Duodenal mucosa (tissue), 2 donors: ENCODE results near the gene CCDC116.
A peak's percentile ranks its signal among the peaks of the same experiment; 100 is the strongest.
"Not testable (repeated sequence)": the region's sequence is repeated elsewhere in the genome, so short reads cannot be mapped to it uniquely, and the experiment has no call there.

Source experiments
- H3K27ac ChIP-seq: one replicate; pipeline ENCODE4 v1.7.0; 2013; ENCODE audit warnings: low read depth, low read length
- H3K27me3 ChIP-seq, 2 donors: one replicate each; pipeline ENCODE4 v1.7.0; 2013; ENCODE audit warnings: low read length in 2 of 2, control low read depth in 1 of 2; ENCODE audit not compliant: insufficient read depth in 2 of 2, control insufficient read depth in 1 of 2
- H3K36me3 ChIP-seq, 2 donors: one replicate each; pipeline ENCODE4 v1.7.0; 2013; ENCODE audit warnings: low read length in 2 of 2, control low read depth in 1 of 2; ENCODE audit not compliant: insufficient read depth in 2 of 2, control insufficient read depth in 1 of 2
- H3K4me1 ChIP-seq, 2 donors: one replicate each; pipeline ENCODE4 v1.7.0; 2013; ENCODE audit warnings: low read length in 2 of 2, control low read depth in 1 of 2; ENCODE audit not compliant: insufficient read depth in 2 of 2, control insufficient read depth in 1 of 2
- H3K4me3 ChIP-seq, 2 donors: one replicate each; pipeline ENCODE4 v1.7.0; 2013; ENCODE audit warnings: low read length in 2 of 2, low read depth in 1 of 2
- H3K9ac ChIP-seq, 2 donors: one replicate each; pipeline ENCODE4 v1.7.0; 2013; ENCODE audit warnings: low read length in 2 of 2, low read depth in 1 of 2
- H3K9me3 ChIP-seq, 2 donors: one replicate each; pipeline ENCODE4 v1.7.0; 2013; ENCODE audit warnings: low read length in 2 of 2, control low read depth in 1 of 2; ENCODE audit not compliant: control insufficient read depth in 1 of 2

The CCDC116 gene

DNA sequence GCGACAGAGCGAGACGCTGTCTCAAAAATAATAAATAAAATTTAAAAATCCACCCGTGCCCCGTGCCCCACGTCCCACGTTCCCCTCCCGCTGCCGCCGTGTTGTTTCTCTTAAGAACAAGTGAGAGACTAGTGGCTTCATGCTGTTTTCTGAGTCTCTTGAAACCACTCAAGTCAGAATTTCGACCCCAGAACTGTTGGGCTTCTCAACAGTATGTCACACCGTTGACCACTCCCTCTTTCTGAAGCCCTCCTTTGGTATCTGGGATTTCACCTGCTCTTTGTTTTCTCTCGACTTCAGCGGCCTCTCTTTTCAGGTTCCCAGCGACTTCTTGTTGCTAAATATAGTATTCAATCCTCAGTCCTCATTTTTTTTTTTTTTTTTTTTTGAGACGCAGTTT is 34.2 kb downstream of the CCDC116 start:
- H3K27me3 ChIP-seq, result no peaks in the 10 kb centered on the region
- H3K4me1 ChIP-seq, result peaks cover 7 to 9% of the 10 kb centered on the region in 2 donors
- H3K4me3 ChIP-seq, result peak overlapping the region; percentile 80 to 93
- H3K36me3 ChIP-seq, result peaks cover 10 to 18% of the 10 kb centered on the region in 2 donors
- H3K9me3 ChIP-seq, result no peaks in the 10 kb centered on the region
- no peak overlapping the region for H3K27ac ChIP-seq
- peak overlapping the region in 1 of 2 donors; percentile 69 for H3K9ac ChIP-seq

DNA sequence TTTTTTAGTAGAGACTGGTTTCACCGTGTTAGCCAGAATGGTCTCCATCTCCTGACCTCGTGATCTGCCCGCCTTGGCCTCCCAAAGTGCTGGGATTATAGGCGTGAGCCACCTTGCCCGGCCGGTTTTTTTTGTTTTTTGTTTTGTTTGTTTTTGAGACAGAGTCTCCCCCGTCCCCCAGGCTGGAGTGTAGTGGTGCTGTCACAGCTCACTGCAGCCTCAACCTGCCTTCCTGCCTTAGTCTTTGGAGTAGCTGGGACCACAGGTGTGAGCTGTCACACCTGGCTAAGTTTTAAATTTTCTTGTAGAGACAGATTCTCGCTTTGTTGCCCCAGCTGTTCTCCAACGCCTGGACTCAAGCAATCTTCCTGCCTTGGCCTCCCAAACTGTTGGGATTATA is 36.5 kb downstream of the CCDC116 start:
- no peak overlapping the region for H3K9ac ChIP-seq
- no peak overlapping the region for H3K27ac ChIP-seq
- no peaks in the 10 kb centered on the region for H3K9me3 ChIP-seq
- peaks cover 26 to 40% of the 10 kb centered on the region in 2 donors for H3K36me3 ChIP-seq
- H3K4me3 ChIP-seq, result no peak overlapping the region
- peaks cover 7 to 9% of the 10 kb centered on the region in 2 donors for H3K4me1 ChIP-seq
- H3K27me3 ChIP-seq, result no peaks in the 10 kb centered on the region

DNA sequence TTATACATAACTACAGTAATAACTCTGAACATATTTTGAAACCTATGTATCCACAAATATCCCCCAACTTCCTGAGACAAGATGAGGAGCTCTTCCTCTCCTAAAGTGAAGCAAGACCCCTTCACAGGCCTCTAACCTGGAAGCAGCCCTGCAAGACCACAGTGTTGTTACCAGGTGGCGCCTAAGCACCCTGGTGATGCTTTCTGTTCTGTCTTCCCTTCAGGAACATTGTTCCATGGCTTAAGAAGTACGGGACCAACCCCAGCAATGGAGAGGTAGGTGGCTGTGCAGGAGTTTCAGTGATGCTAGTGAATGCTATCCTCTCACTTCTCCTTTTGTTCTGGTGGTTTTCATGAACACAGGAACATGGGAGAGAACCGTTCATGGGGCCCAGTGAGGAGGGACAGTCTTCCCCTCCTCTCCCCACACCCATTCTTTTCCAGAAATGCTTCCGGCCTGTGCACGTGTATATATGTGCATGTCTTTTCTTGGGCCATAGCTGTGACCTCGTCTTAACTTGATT is 39.6 kb downstream of the CCDC116 start:
- peaks cover 0 to 2% of the 10 kb centered on the region in 2 donors for H3K4me1 ChIP-seq
- no peaks in the 10 kb centered on the region for H3K9me3 ChIP-seq
- no peak overlapping the region for H3K27ac ChIP-seq
- no peak overlapping the region for H3K9ac ChIP-seq
- H3K36me3 ChIP-seq, result peaks cover 39 to 59% of the 10 kb centered on the region in 2 donors
- no peaks in the 10 kb centered on the region for H3K27me3 ChIP-seq
- H3K4me3 ChIP-seq, result no peak overlapping the region

DNA sequence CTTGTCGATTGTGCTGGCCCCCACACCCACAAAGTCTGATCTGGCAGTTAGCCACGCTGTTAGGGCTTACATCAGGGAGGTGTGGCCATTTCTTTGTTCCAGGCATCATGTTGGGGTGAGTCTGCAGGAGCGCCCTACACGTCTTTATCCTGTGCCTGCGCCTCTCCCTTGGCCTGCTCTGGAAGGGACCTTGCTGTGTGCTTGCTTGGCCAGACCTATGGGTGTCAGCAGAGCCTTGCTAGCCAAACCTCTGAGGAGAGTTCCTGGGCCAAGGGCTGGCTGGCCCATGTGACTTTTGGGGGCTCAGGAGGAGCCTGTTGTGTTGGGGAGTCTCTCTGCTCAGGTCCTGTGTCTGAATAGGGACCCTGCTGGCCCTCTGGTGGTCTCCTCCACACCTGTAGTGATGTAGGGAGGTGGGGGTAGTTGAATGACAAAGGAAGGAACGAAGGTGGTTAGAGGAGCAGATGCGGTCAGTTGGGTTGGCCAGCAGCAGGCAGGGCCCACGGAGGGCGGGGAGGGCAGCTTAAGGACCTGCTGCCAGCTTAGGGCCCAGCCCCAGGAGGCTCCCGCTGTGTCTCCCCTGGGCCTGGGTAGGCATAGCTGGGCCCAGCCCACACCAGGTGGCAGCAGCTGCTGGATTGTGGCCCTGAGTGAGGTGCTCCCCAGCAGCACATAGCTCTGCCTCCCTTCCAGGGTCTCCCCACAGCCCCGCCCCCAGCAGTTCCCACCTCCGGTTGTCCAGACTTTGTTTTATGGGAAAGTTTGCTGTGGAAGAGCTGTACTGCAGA is 41.2 kb downstream of the CCDC116 start:
- Histone ChIP-seq H3K27ac (no peak overlapping the region), H3K36me3 (peaks cover 39 to 66% of the 10 kb centered on the region in 2 donors), H3K27me3 (no peaks in the 10 kb centered on the region)

DNA sequence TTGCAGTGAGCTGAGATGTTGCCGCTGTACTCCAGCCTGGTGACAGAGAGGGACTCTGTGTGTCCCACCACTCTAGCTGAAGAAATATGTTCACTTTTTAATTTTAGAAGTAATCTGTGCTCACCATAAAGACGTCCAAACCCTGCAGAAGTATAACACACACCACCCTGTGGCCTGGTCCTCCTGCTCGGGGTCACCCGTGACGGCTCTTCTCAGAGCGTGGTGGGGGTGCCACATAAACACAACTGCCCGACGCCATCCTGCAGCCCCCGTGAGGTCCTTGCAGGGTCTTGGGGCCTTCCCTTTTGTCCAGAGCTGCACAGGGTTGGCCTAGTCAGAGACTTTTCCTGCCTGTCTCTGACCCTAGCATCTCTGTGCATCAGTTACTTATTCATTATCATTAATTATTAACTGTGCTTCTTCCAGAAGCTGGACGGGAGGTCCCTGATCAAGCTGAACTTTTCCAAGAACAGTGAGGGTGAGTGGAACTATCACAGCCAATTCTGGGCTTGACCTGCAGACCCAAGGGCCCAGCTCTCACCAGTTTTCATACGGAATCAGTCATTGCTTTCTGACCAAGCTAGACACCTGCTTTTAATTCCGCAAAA is 42.2 kb downstream of the CCDC116 start:
- Histone ChIP-seq H3K9ac (no peak overlapping the region), H3K36me3 (peaks cover 39 to 63% of the 10 kb centered on the region in 2 donors), H3K27ac (no peak overlapping the region), H3K4me1 (no peaks in the 10 kb centered on the region), H3K4me3 (no peak overlapping the region), H3K9me3 (no peaks in the 10 kb centered on the region), H3K27me3 (no peaks in the 10 kb centered on the region)

More for the DNA sequence above, 41.2 kb downstream of the CCDC116 start:
- Histone ChIP-seq H3K9me3 (no peaks in the 10 kb centered on the region), H3K4me3 (no peak overlapping the region), H3K9ac (no peak overlapping the region), H3K4me1 (no peaks in the 10 kb centered on the region)

DNA sequence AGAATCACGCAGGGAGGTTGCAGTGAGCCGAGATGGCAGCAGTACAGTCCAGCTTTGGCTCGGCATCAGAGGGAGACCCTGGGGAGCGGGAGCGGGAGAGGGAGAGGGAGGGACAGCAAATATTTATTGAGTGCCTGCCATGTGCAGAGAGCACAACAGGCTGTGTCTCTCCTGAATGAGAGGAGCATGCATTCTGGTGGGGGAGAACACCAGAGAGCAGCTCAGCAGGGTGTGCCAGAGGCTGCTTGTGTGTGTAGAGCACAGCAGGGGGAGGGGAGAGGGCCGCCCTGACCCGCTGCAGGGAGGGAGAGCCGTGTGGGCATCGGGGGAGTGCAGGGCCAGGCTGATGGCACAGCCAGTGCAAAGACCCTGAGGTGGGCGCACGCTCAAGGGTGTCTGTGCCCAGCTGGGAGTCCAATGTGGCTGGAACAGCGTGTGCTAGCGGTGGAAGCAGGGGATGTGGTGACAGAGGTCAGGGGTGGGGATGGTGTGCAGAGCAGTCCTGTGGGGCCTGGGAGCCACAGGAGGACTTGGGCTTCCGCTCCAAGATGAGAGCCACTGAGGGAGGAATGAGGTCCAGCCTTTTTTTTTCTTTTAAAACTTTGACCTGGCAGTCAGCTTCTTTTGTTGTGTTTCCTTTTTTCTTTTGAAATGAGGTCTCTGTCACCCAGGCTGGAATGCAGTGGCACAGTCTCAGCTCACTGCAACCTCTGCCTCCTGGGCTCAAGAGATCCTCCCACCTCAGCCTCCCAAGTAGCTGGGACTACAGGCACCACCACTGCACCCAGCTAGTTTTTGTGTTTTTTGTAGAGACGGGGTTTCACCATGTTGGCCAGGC is 45.3 kb downstream of the CCDC116 start:
- Histone ChIP-seq H3K27ac (no peak overlapping the region), H3K36me3 (peaks cover 27 to 58% of the 10 kb centered on the region in 2 donors), H3K4me3 (no peak overlapping the region), H3K9ac (no peak overlapping the region), H3K4me1 (no peaks in the 10 kb centered on the region), H3K27me3 (no peaks in the 10 kb centered on the region), H3K9me3 (no peaks in the 10 kb centered on the region)

DNA sequence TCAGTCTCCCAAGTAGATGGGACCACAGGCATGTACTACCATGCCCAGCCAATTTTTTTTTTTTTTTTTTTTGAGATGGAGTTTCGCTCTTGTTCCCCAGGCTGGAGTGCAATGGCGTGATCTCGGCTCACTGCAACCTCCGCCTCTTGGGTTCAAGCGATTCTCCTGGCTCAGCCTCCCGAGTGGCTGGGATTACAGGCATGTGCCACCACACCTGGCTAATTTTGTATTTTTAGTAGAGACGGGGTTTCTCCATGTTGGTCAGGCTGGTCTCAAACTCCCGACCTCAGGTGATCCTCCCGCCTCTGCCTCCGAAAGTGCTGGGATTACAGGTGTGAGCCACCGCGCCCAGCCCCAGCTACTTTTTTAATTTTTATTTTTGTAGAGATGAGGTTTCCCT is 46.3 kb downstream of the CCDC116 start:
- H3K36me3 ChIP-seq, result peaks cover 28 to 58% of the 10 kb centered on the region in 2 donors
- H3K9ac ChIP-seq, H3K4me1 ChIP-seq, H3K4me3 ChIP-seq, H3K9me3 ChIP-seq, H3K27me3 ChIP-seq, H3K27ac ChIP-seq: not testable (repeated sequence)

DNA sequence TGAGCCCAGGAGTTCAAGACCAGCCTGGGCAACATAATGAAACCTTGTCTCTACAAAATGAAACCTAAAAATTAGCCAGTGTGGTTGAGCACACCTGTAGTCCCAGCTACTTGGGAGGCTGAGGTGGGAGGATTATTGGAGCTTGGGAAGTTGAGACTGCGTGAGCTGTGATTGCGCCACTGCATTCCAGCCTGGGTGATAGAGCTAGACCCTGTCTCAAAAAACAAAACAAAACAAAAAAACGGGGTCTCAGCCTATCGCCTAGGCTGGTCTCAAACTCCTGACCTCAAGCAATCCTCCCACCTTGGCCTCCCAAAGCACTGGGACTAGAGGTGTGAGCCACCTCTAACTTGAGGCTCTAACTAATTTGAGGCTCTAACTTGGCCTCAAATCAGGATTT is 46.8 kb downstream of the CCDC116 start:
- Histone ChIP-seq H3K4me3 (no peak overlapping the region), H3K36me3 (peaks cover 28 to 53% of the 10 kb centered on the region in 2 donors), H3K9me3 (no peaks in the 10 kb centered on the region), H3K27ac (no peak overlapping the region), H3K4me1 (no peaks in the 10 kb centered on the region), H3K27me3 (no peaks in the 10 kb centered on the region), H3K9ac (no peak overlapping the region)

DNA sequence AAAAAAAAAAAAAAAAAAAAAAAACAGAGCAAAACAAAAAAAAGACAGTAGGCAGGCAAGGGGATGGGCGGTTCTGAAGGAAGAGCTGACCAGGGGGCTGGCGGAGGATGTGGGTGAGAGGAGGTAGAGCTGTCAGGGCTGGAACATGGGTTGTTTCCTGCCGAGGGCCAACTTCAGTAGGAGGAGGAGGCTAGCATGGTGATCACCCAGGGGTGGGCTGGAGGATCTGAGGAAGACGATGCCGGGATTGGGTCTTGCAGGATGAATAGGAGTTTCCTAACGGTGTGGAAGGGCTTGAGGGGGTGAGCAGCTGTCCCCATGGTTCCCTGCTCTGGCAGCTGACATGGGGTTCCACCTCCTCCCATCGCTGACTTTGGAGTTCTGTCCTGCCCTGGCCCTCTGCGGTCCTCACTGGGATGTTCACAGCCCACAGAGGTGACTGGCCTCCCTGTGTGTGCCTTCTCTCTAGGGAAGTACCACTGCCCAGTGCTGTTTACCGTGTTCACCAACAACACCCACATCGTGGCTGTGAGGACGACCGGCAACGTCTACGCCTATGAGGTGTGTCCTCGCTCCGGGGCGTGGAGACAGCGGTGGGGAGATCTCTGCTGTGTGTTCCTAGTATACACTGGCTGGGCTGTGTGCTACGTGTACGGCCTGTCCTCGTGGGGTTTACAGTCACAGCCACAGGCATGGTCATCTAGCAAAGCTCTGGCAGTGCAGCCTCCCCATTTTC is 48.4 kb downstream of the CCDC116 start:
- H3K9ac ChIP-seq, result no peak overlapping the region
- H3K4me3 ChIP-seq, result no peak overlapping the region
- no peaks in the 10 kb centered on the region for H3K27me3 ChIP-seq
- no peaks in the 10 kb centered on the region for H3K4me1 ChIP-seq
- no peak overlapping the region for H3K27ac ChIP-seq
- H3K36me3 ChIP-seq, result peaks cover 15 to 55% of the 10 kb centered on the region in 2 donors
- H3K9me3 ChIP-seq, result no peaks in the 10 kb centered on the region
